HG03565 (cell line): Measurements from ENCODE around the gene ZNF383.
"Not testable (repeated sequence)": the region's sequence is repeated elsewhere in the genome, so short reads cannot be mapped to it uniquely, and the experiment has no call there.

Experiments used
- ATAC-seq: cut with Tn5 transposase; IDR thresholded peaks from one replicate; pipeline ENCODE4 v1.9.1; 2021; ENCODE audit warnings: mild to moderate bottlenecking, moderate library complexity; ENCODE audit not compliant: unreplicated experiment

The ZNF383 gene

GRCh38 chr19:37292998-37293939, 75.3 kb downstream of the ZNF383 start:
- not testable (repeated sequence) for ATAC-seq

GRCh38 chr19:37294246-37294645, 76.2 kb downstream of the ZNF383 start:
- ATAC-seq, result not testable (repeated sequence)
